Measurements from ENCODE around the gene PLLP. TPM values are rescaled to one million over a fixed set of nuclear protein-coding genes. Genes with fewer than 3 reads are reported as not detected.

Gene PLLP
- total RNA-seq, 3 donors from 2014 or later: 3.8 to 44.6 (median 7.9) TPM

GRCh38 chr16:57244767-57245471 is 39.6 kb downstream of the PLLP start, which contains the start of gene ARL2BP:
TSS of gene ARL2BP (plus strand) at chr16:57245259. CDS start at chr16:57245368, 109 bp downstream.
- peak; percentile 98 to 99 for DNase-seq (ENCODE audit: low spot score in 2 of 2)
- H3K36me3 ChIP-seq: peaks cover 1% of the 10 kb centered on the region
- H3K27me3 ChIP-seq: no peaks in the 10 kb centered on the region
- peaks cover 0 to 7% of the 10 kb centered on the region in 2 donors for H3K4me1 ChIP-seq
- no peaks in the 10 kb centered on the region for H3K9me3 ChIP-seq
- TF ChIP-seq POLR2A (IDR thresholded peaks at IDR 0.05) (peak; percentile 77), POLR2AphosphoS5 (IDR thresholded peaks at IDR 0.05) (peak; percentile 78 to 91 (median 86)), CTCF (IDR thresholded peaks at IDR 0.05) (no peak)
- peak within 1 kb of the TSS; percentile 91 for H3K27ac ChIP-seq
- H3K4me3 ChIP-seq: peak within 1 kb of the TSS; percentile 76 to 89 (median 81)
- intact Hi-C loops (cut with DNase I; ENCODE audit: low total_unique reads): loop anchor here (5.0 kb wide), 1 partner anchor 52 kb away; no protein-coding TSS in a partner anchor

GRCh38 chr16:57244463-57244766 is 40.1 kb downstream of the PLLP start:
- Histone ChIP-seq H3K27me3 (no peaks in the 10 kb centered on the region), H3K4me1 (peaks cover 0 to 7% of the 10 kb centered on the region in 2 donors), H3K4me3 (peak overlapping the region; percentile 76 to 89 (median 81)), H3K27ac (peak overlapping the region; percentile 91), H3K36me3 (no peaks in the 10 kb centered on the region), H3K9me3 (no peaks in the 10 kb centered on the region)
- DNase-seq (ENCODE audit: low spot score in 2 of 2): no peak
- TF ChIP-seq CTCF (IDR thresholded peaks at IDR 0.05) (no peak), POLR2AphosphoS5 (IDR thresholded peaks at IDR 0.05) (no peak), POLR2A (IDR thresholded peaks at IDR 0.05) (no peak)
- intact Hi-C loops (cut with DNase I; ENCODE audit: low total_unique reads): no loop called here

GRCh38 chr16:57242650-57243049 is 41.8 kb downstream of the PLLP start:
- Histone ChIP-seq H3K27ac (no peak overlapping the region), H3K9me3 (no peaks in the 10 kb centered on the region), H3K4me3 (no peak overlapping the region), H3K4me1 (peaks cover 0 to 7% of the 10 kb centered on the region in 2 donors), H3K36me3 (no peaks in the 10 kb centered on the region), H3K27me3 (no peaks in the 10 kb centered on the region)
- no peak for TF ChIP-seq CTCF (IDR thresholded peaks at IDR 0.05)
- no peak for TF ChIP-seq POLR2AphosphoS5 (IDR thresholded peaks at IDR 0.05)
- TF ChIP-seq POLR2A (IDR thresholded peaks at IDR 0.05): no peak
- no peak for DNase-seq (ENCODE audit: low spot score in 2 of 2)
- intact Hi-C loops (cut with DNase I; ENCODE audit: low total_unique reads): no loop called here

- Histone ChIP-seq H3K4me3 (no peak overlapping the region), H3K27me3 (no peaks in the 10 kb centered on the region), H3K9me3 (no peaks in the 10 kb centered on the region), H3K4me1 (peaks cover 0 to under 1% of the 10 kb centered on the region in 2 donors), H3K27ac (no peak overlapping the region), H3K36me3 (no peaks in the 10 kb centered on the region)
- TF ChIP-seq POLR2AphosphoS5 (IDR thresholded peaks at IDR 0.05) (no peak), CTCF (IDR thresholded peaks at IDR 0.05) (no peak), POLR2A (IDR thresholded peaks at IDR 0.05) (no peak)
- no peak for DNase-seq (ENCODE audit: low spot score in 2 of 2)
- intact Hi-C loops (cut with DNase I; ENCODE audit: low total_unique reads): no loop called here
Observed at GRCh38 chr16:57240851-57241250, 43.6 kb downstream of the PLLP start.

- Histone ChIP-seq H3K27ac (no peak overlapping the region), H3K27me3 (no peaks in the 10 kb centered on the region), H3K9me3 (no peaks in the 10 kb centered on the region), H3K36me3 (no peaks in the 10 kb centered on the region), H3K4me1 (no peaks in the 10 kb centered on the region), H3K4me3 (no peak overlapping the region)
- TF ChIP-seq POLR2AphosphoS5 (IDR thresholded peaks at IDR 0.05): no peak
- no peak for TF ChIP-seq CTCF (IDR thresholded peaks at IDR 0.05)
- no peak for TF ChIP-seq POLR2A (IDR thresholded peaks at IDR 0.05)
- intact Hi-C loops (cut with DNase I; ENCODE audit: low total_unique reads): no loop called here
- no peak for DNase-seq (ENCODE audit: low spot score in 2 of 2)
Observed at GRCh38 chr16:57239107-57239506, 45.4 kb downstream of the PLLP start.
